ENCODE results near the gene SLC6A6.

SLC6A6 gene

DNA sequence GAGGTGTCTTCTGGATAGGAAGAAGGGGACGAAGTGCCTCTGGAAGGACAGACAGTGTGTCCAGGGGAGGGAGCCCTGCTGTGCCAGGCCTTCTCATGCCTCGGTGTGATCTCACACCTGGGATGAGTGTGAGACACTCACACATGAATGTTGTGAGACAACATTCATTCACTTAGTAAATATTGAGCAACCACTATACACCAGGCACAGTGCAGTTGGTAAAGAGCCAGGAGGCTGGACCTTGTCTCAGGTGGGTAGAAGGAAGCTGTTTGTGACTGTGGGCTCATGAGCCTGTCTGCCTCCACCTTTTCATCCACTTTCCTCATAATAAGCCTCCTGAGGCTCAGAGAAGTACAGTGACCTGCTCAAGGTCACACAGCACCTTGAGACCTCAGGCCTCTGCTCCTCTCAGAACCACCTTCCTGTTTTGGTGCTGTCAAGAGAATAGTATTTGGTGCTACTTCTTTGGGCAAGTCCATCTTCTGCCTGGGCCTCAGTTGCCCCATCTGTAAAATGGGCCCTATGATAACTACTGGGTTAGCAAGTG is 20.9 kb downstream of the SLC6A6 start:
- no peaks in the 10 kb centered on the region for H3K4me1 ChIP-seq
- TF ChIP-seq, protein P1, sequence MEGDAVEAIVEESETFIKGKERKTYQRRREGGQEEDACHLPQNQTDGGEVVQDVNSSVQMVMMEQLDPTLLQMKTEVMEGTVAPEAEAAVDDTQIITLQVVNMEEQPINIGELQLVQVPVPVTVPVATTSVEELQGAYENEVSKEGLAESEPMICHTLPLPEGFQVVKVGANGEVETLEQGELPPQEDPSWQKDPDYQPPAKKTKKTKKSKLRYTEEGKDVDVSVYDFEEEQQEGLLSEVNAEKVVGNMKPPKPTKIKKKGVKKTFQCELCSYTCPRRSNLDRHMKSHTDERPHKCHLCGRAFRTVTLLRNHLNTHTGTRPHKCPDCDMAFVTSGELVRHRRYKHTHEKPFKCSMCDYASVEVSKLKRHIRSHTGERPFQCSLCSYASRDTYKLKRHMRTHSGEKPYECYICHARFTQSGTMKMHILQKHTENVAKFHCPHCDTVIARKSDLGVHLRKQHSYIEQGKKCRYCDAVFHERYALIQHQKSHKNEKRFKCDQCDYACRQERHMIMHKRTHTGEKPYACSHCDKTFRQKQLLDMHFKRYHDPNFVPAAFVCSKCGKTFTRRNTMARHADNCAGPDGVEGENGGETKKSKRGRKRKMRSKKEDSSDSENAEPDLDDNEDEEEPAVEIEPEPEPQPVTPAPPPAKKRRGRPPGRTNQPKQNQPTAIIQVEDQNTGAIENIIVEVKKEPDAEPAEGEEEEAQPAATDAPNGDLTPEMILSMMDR (IDR thresholded peaks at IDR 0.05), result no peak
- no peak overlapping the region for H2AFZ ChIP-seq
- H3K27me3 ChIP-seq (ENCODE audit: control insufficient read depth, insufficient read depth, low read length), result no peaks in the 10 kb centered on the region
- H3K27ac ChIP-seq, result no peak overlapping the region
- no peak overlapping the region for H3K4me3 ChIP-seq (ENCODE audit: low read depth, low read length)
- H3K9me3 ChIP-seq (ENCODE audit: control insufficient read depth, low read length), result no peaks in the 10 kb centered on the region
- no peaks in the 10 kb centered on the region for H3K79me2 ChIP-seq
- H3K9ac ChIP-seq, result no peak overlapping the region
- no peaks in the 10 kb centered on the region for H3K36me3 ChIP-seq (ENCODE audit: control insufficient read depth, insufficient read depth, low read length)
- no peak overlapping the region for H3K4me2 ChIP-seq (ENCODE audit: low read length)

- no peaks in the 10 kb centered on the region for H3K36me3 ChIP-seq (ENCODE audit: control insufficient read depth, insufficient read depth, low read length)
- no peaks in the 10 kb centered on the region for H3K27me3 ChIP-seq (ENCODE audit: control insufficient read depth, insufficient read depth, low read length)
- H3K27ac ChIP-seq, result no peak overlapping the region
- no peaks in the 10 kb centered on the region for H3K9me3 ChIP-seq (ENCODE audit: control insufficient read depth, low read length)
- H3K79me2 ChIP-seq, result no peaks in the 10 kb centered on the region
- TF ChIP-seq, protein P1 (IDR thresholded peaks at IDR 0.05), result no peak
- H3K4me2 ChIP-seq (ENCODE audit: low read length), result no peak overlapping the region
- no peak overlapping the region for H3K4me3 ChIP-seq (ENCODE audit: low read depth, low read length)
- no peak overlapping the region for H2AFZ ChIP-seq
- H3K4me1 ChIP-seq, result no peaks in the 10 kb centered on the region
- H3K9ac ChIP-seq, result no peak overlapping the region
Measured at GRCh38 chr3:14423963-14424362, 21.6 kb downstream of the SLC6A6 start.

DNA sequence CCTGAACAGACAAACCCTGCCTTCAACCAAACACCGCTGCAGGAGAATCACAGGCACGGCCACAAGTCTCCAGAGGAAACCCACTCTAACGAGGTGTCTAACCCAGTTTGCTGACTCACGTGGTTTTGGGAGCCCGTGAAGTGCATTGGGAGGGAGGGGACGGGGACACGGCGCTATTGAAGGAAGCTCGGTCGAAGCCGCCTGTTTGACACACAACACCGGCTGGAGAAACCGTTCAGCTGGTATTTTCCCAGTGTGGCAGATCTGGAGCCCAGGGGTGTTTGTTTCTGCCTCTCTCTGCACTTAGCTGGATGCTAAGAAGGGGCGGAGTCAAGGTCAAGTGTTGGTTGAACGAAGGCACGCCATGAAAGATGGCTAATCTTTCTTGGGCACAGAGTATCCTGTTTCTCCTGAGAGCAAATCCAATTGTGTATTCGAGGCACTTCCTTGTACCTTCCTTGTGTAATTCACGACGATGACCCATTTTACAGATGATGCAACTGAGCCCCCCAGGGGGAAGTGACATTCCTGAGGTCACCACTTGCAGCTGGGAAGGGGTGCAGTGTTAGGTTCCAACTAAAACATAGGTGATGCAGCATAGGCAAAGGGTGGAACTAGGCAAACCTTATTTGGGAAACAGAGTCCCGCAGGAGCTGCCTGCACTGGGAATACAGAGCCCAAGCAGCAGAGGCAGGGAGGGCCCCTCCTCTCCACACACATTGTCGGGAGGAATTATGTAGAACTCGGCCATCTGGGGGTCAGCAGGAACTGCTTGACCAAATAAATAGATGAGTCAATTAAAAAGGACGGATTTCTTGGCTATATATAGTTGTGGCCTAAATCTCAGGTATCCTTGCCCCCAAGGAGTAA is 22.5 kb downstream of the SLC6A6 start:
- Histone ChIP-seq H3K4me3 (ENCODE audit: low read depth, low read length) (no peak overlapping the region), H3K9ac (no peak overlapping the region), H3K79me2 (no peaks in the 10 kb centered on the region), H3K36me3 (ENCODE audit: control insufficient read depth, insufficient read depth, low read length) (no peaks in the 10 kb centered on the region), H2AFZ (no peak overlapping the region), H3K4me1 (no peaks in the 10 kb centered on the region), H3K4me2 (ENCODE audit: low read length) (no peak overlapping the region), H3K27me3 (ENCODE audit: control insufficient read depth, insufficient read depth, low read length) (no peaks in the 10 kb centered on the region), H3K9me3 (ENCODE audit: control insufficient read depth, low read length) (no peaks in the 10 kb centered on the region), H3K27ac (no peak overlapping the region)
- TF ChIP-seq, protein P1 (IDR thresholded peaks at IDR 0.05), result no peak

GRCh38 chr3:14425581-14426304 is 23.3 kb downstream of the SLC6A6 start:
- Histone ChIP-seq H3K9ac (no peak overlapping the region), H3K4me2 (ENCODE audit: low read length) (no peak overlapping the region), H3K36me3 (ENCODE audit: control insufficient read depth, insufficient read depth, low read length) (no peaks in the 10 kb centered on the region), H3K27ac (no peak overlapping the region), H3K4me3 (ENCODE audit: low read depth, low read length) (no peak overlapping the region), H3K9me3 (ENCODE audit: control insufficient read depth, low read length) (no peaks in the 10 kb centered on the region), H3K27me3 (ENCODE audit: control insufficient read depth, insufficient read depth, low read length) (no peaks in the 10 kb centered on the region), H3K79me2 (no peaks in the 10 kb centered on the region), H3K4me1 (no peaks in the 10 kb centered on the region), H2AFZ (no peak overlapping the region)
- TF ChIP-seq, protein P1 (IDR thresholded peaks at IDR 0.05), result no peak
